Activated CD8-positive, alpha-beta memory T cell treated with anti-CD3 and anti-CD28 coated beads, Interleukin-2, amount 50 U/mL, for 24 hours (primary cell): Measurements from ENCODE around the gene MAGI3.
"Not testable (repeated sequence)": the region's sequence is repeated elsewhere in the genome, so short reads cannot be mapped to it uniquely, and the experiment has no call there.

Experiments used
- DNase-seq: peaks from one replicate; pipeline ENCODE4 v3.0.0-alpha.2; 2020; ENCODE audit errors: extremely low read depth

The MAGI3 gene

DNA sequence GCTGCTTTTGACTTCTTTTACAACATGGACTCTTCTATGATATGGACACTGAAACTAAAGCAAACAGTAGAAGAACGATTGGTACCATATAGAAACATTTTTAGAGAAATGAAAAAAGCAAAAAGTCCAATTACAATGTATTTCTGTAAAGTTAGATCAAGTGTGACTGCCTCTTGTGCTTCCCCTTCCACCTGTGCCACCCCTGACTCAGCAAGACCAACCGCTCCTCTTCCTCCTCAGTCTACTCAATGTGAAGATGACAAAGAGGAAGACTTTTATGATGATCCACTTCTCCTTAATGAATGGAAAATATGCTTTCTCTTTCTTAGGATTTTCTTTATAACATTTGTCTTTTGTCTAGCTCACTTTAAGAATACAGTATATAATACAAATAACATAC lies 302.0 kb downstream of the MAGI3 start:
- DNase-seq = no peak

- DNase-seq = no peak
Measured at GRCh38 chr1:113692824-113693431, 302.6 kb downstream of the MAGI3 start.

- DNase-seq = no peak
Measured at GRCh38 chr1:113694910-113695309, 304.6 kb downstream of the MAGI3 start.

DNA sequence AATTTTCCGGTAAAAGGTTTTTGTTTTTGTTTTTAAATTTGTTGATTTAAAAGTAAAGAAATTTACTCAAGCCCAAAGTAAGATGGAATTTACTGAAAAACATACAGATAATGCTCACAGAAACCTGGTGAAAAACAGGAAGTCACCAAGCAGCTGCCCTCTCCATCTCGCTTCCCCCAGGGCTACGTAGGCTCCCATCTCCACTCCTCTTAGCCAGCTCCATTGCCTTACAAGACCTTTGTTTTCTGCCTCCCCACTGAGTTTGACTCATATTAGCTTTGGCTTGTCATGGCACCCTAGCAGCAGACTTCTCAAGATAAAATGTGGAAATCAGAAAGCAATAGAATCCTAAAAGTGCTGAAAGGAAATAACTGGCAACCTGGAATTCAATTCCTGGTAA lies 311.1 kb downstream of the MAGI3 start:
- no peak for DNase-seq

DNA sequence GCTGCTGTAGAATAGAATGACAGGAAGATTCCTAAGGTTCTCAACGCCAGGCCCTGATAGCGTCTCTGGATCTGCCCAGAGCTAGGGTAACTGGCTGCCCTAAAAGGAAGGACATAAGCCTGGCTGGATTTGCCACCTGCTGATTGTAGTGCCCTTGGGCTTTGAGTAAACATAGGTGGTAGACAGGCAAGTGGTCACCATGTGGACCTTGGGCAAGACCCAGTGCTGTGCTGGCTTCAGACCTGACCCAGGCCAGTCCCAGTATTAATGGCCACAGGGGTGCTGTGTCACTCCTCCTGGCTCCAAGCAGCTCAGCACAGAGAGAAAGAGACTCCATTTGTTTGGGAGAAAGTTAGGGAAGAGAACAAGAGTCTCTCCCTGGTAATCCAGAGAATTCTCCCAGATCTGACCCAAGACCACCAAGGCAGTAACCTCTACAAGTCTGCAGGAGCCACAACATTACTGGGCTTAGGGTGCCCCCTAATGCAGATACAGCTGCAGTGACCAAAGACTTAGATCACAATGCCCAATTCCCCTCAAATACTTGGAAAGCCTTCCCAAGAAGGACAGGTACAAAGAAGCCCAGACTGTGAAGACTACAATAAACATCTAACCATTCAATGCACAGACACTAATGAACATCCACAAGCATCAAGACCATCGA lies 324.4 kb downstream of the MAGI3 start:
- no peak for DNase-seq

- DNase-seq = not testable (repeated sequence)
Measured at GRCh38 chr1:113717506-113717905, 327.2 kb downstream of the MAGI3 start.

- DNase-seq = not testable (repeated sequence)
Measured at GRCh38 chr1:113718621-113719020, 328.3 kb downstream of the MAGI3 start.

GRCh38 chr1:113721010-113721409 lies 330.7 kb downstream of the MAGI3 start:
- DNase-seq = no peak

DNA sequence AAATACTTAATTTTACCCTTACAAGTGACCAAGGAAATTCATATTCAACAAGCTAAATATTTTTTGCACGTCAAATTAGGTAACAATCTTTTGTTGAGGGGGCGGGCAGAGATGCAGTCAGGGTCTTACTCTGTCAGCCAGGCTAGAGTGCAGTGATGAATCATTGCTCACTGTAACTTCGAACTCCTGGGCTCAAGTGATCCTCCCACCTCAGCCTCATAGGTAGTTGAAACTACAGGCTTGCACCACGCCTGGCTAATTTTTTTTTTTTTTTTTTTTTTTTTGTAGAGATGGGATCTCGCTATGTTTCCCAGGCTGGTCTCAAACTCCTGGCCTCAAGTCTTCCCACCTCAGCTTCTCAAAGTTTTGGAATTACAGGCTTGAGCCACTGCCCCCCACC lies 342.5 kb downstream of the MAGI3 start:
- DNase-seq = no peak

GRCh38 chr1:113734357-113735055 lies 344.2 kb downstream of the MAGI3 start:
- DNase-seq = no peak
